SK-N-SH (cell line): ENCODE measurements around the gene C22orf31. TPM values are rescaled to one million over a fixed set of nuclear protein-coding genes. Genes with fewer than 3 reads are reported as not detected.

ENCODE experiments used
- CTCF ChIA-PET: fragments of 300-600, 350-600 bp; formaldehyde crosslinking; extraction: SDS; loops from one replicate; lab custom pipeline; 2021; lab: Yijun Ruan, JAX
- POLR2A ChIA-PET: fragments of 350-600 bp; sonication (Branson Sonifier 250); formaldehyde crosslinking; extraction: SDS; loops from one replicate; lab custom pipeline; 2020; ENCODE audit warnings: antibody characterized with exemption, inconsistent platforms; lab: Yijun Ruan, JAX
- DNase-seq: peaks from one replicate; pipeline ENCODE4 v3.0.0; 2012
- H2AFZ ChIP-seq: fragments of 200-600 bp; sonication (generic); 2 replicates; pipeline ENCODE4 v1.8.1; 2016; ENCODE audit warnings: antibody characterized with exemption, mild to moderate bottlenecking, low read depth
- H3F3A ChIP-seq: fragments of 200-600 bp; sonication (generic); replicated peaks from 2 replicates; pipeline ENCODE3; 2016; ENCODE audit warnings: antibody characterized with exemption, mild to moderate bottlenecking; ENCODE audit not compliant: insufficient read depth
- H3K27ac ChIP-seq, 2 experiments: fragments of 200-500 bp in 1 of 2; fragments of 200-600 bp in 1 of 2; sonication (Bioruptor generic) in 1 of 2; sonication (generic), shearing (Covaris generic) in 1 of 2; 2 replicates each; pipeline versions ENCODE4 v1.5.1 to v1.6.1; 2014 to 2016; ENCODE audit warnings: low read depth in 2 of 2, inconsistent platforms in 1 of 2, low read length in 1 of 2, mild to moderate bottlenecking in 1 of 2, mixed read lengths in 1 of 2
- H3K27me3 ChIP-seq: fragments of 200-600 bp; sonication (generic), shearing (Covaris generic); 2 replicates; pipeline ENCODE4 v1.6.1; 2016; ENCODE audit warnings: mixed run types; ENCODE audit not compliant: insufficient read depth
- H3K36me3 ChIP-seq, 2 experiments: fragments of 200-500 bp in 1 of 2; fragments of 200-600 bp in 1 of 2; sonication (Bioruptor generic) in 1 of 2; sonication (generic) in 1 of 2; replicated peaks in 1 of 2; 2 replicates each; pipeline versions ENCODE3 to v1.5.1; 2014 to 2016; ENCODE audit warnings: low read length in 1 of 2, mild to moderate bottlenecking in 1 of 2; ENCODE audit not compliant: insufficient read depth in 2 of 2, control insufficient read depth in 1 of 2
- H3K4me1 ChIP-seq, 2 experiments: fragments of 200-500 bp in 1 of 2; fragments of 200-600 bp in 1 of 2; sonication (Bioruptor generic) in 1 of 2; sonication (generic), shearing (Covaris generic) in 1 of 2; 2 replicates each; pipeline versions ENCODE4 v1.5.1 to v1.6.1; 2014 to 2016; ENCODE audit warnings: low read depth in 1 of 2, low read length in 1 of 2, mixed run types in 1 of 2; ENCODE audit not compliant: insufficient read depth in 2 of 2, control insufficient read depth in 1 of 2
- H3K4me2 ChIP-seq: fragments of 200-600 bp; sonication (generic), shearing (Covaris generic); 2 replicates; pipeline ENCODE4 v1.6.1; 2017; ENCODE audit warnings: mixed run types
- H3K4me3 ChIP-seq, 2 experiments: fragments of 200-500 bp in 1 of 2; fragments of 200-600 bp in 1 of 2; sonication (Bioruptor generic) in 1 of 2; sonication (generic), shearing (Covaris generic) in 1 of 2; 2 replicates each; pipeline versions ENCODE4 v1.5.1 to v1.8.1; 2014 to 2016; ENCODE audit warnings: low read depth in 2 of 2, inconsistent platforms in 1 of 2, low read length in 1 of 2, mild to moderate bottlenecking in 1 of 2, mixed read lengths in 1 of 2, moderate library complexity in 1 of 2
- H3K79me2 ChIP-seq: fragments of 200-600 bp; sonication (generic); 2 replicates; pipeline ENCODE4 v1.8.1; 2017; ENCODE audit warnings: mild to moderate bottlenecking; ENCODE audit not compliant: insufficient read depth
- H3K9ac ChIP-seq: fragments of 200-600 bp; sonication (generic); 2 replicates; pipeline ENCODE4 v1.6.1; 2017; ENCODE audit warnings: mixed run types
- H3K9me2 ChIP-seq: fragments of 200-600 bp; sonication (generic); 2 replicates; pipeline ENCODE4 v1.6.1; 2017; ENCODE audit warnings: mixed run types
- H3K9me3 ChIP-seq: fragments of 200-600 bp; sonication (generic); 2 replicates; pipeline ENCODE4 v1.6.1; 2017; ENCODE audit warnings: mixed run types, mild to moderate bottlenecking, moderate library complexity
- H4K20me1 ChIP-seq: fragments of 200-600 bp; sonication (generic); 2 replicates; pipeline ENCODE4 v1.6.1; 2017; ENCODE audit warnings: mild to moderate bottlenecking, mixed run types; ENCODE audit not compliant: insufficient read depth
- CHD2 ChIP-seq: fragments of 150-350 bp; IDR thresholded peaks from 2 replicates; pipeline ENCODE4 v1.6.1; 2018; ENCODE audit warnings: low read length; ENCODE audit not compliant: partially characterized antibody
- ELF1 ChIP-seq: IDR thresholded peaks from 2 replicates; pipeline ENCODE4 v1.4.0; 2012
- EZH2phosphoT487 ChIP-seq: fragments of 200-600 bp; sonication (generic); IDR thresholded peaks from 2 replicates; pipeline ENCODE4 v1.6.1; 2017; ENCODE audit warnings: low read depth, mixed run types, mild to moderate bottlenecking, antibody characterized with exemption, moderate library complexity, borderline replicate concordance
- FOSL2 ChIP-seq: IDR thresholded peaks from 2 replicates; pipeline ENCODE4 v1.4.0; 2012; ENCODE audit warnings: low read depth, mild to moderate bottlenecking, moderate library complexity, borderline replicate concordance
- FOXJ3 ChIP-seq: sonication (generic); formaldehyde crosslinking; IDR thresholded peaks from 2 replicates; pipeline ENCODE4 v1.5.1; 2020; ENCODE audit warnings: mild to moderate bottlenecking, missing genetic modification reagents
- GATA2 ChIP-seq: sonication (generic); formaldehyde crosslinking; IDR thresholded peaks from 2 replicates; pipeline ENCODE4 v1.5.0; 2020; ENCODE audit warnings: mild to moderate bottlenecking, missing genetic modification reagents
- JUND ChIP-seq: IDR thresholded peaks from 2 replicates; pipeline ENCODE4 v1.4.0; 2012
- MEF2A ChIP-seq: IDR thresholded peaks from 2 replicates; pipeline ENCODE4 v1.4.0; 2012; ENCODE audit warnings: low read depth, borderline replicate concordance
- MXI1 ChIP-seq: IDR thresholded peaks from 2 replicates; pipeline ENCODE4 v1.6.1; 2012; ENCODE audit warnings: mild to moderate bottlenecking, low read depth, low read length, improper control_type of control experiment
- NFIC ChIP-seq: IDR thresholded peaks from 2 replicates; pipeline ENCODE4 v1.4.0; 2012; ENCODE audit warnings: borderline replicate concordance
- NRF1 ChIP-seq: IDR thresholded peaks from 2 replicates; pipeline ENCODE4 v1.6.1; 2012; ENCODE audit warnings: low read depth, mild to moderate bottlenecking, low read length
- POLR2AphosphoS5 ChIP-seq: IDR thresholded peaks from 2 replicates; pipeline ENCODE4 v1.6.1; 2012; ENCODE audit warnings: low read depth, low read length
- RCOR1 ChIP-seq: fragments of 150-350 bp; IDR thresholded peaks from 2 replicates; pipeline ENCODE4 v1.6.1; 2017; ENCODE audit warnings: antibody characterized with exemption, low read length
- RXRA ChIP-seq: IDR thresholded peaks from 2 replicates; pipeline ENCODE4 v1.4.0; 2012; ENCODE audit warnings: low read depth, mild to moderate bottlenecking, borderline replicate concordance
- WGBS: methylation state at CpG from one replicate; pipeline ENCODE4 v1.1.6; 2017; ENCODE audit warnings: low lambda C conversion rate; 5-methylcytosine and 5-hydroxymethylcytosine counted together
- polyA plus RNA-seq, 3 experiments: library from polyadenylated mRNA; depleted of rRNA; stranded (reverse); fragments of >200 nt; gene quantifications; 2 replicates each; pipeline ENCODE4 v1.2.3, GENCODE V29; 2012
- TF ChIP-seq, protein P1 (sequence below): fragments of 200-600 bp; sonication (generic); IDR thresholded peaks from 2 replicates; pipeline ENCODE4 v1.6.1; 2017; ENCODE audit warnings: antibody characterized with exemption, mild to moderate bottlenecking, moderate library complexity
- TF ChIP-seq, protein P2 (sequence below): IDR thresholded peaks from 2 replicates; pipeline ENCODE4 v1.4.0; 2012; ENCODE audit warnings: low read depth
- TF ChIP-seq, protein P3 (sequence below): fragments of 150-350 bp; IDR thresholded peaks from 2 replicates; pipeline ENCODE4 v1.6.1; 2016; ENCODE audit warnings: mild to moderate bottlenecking, low read depth, low read length
- TF ChIP-seq, protein P4 (sequence below): IDR thresholded peaks from 2 replicates; pipeline ENCODE4 v1.6.1; 2012; ENCODE audit warnings: mild to moderate bottlenecking, low read depth, low read length, moderate library complexity

C22orf31 gene
- polyA plus RNA-seq, 1 of the 3 experiments (the other 2 are of a cell fraction): not detected

DNA sequence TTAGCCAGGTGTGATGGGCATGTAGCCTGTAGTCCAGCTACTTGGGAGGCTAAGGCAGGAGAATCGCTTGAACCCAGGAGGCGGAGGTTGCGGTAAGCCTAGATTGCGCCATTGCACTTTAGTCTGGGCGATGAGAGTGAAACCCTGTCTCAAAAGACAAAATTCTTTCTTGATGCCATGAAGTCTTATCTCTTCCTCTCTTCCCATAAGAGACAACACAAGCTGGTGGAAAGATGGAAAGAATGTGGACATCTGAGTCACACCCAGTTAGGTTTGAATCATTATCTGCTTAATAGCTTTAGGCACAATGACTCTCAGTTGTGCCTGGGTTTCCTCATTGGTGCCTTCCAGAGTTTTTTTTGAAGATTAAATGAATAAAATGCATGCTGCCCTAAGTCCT is 46.5 kb upstream of the C22orf31 start (continued):
- TF ChIP-seq, protein P1, sequence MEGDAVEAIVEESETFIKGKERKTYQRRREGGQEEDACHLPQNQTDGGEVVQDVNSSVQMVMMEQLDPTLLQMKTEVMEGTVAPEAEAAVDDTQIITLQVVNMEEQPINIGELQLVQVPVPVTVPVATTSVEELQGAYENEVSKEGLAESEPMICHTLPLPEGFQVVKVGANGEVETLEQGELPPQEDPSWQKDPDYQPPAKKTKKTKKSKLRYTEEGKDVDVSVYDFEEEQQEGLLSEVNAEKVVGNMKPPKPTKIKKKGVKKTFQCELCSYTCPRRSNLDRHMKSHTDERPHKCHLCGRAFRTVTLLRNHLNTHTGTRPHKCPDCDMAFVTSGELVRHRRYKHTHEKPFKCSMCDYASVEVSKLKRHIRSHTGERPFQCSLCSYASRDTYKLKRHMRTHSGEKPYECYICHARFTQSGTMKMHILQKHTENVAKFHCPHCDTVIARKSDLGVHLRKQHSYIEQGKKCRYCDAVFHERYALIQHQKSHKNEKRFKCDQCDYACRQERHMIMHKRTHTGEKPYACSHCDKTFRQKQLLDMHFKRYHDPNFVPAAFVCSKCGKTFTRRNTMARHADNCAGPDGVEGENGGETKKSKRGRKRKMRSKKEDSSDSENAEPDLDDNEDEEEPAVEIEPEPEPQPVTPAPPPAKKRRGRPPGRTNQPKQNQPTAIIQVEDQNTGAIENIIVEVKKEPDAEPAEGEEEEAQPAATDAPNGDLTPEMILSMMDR: no peak
- TF ChIP-seq FOXJ3 (no peak), FOSL2 (peak; percentile 47; the same call in 1 of the 2 replicates), POLR2AphosphoS5 (peak; percentile 18; the same call in 1 of the 2 replicates)

- CTCF ChIA-PET: interaction anchor here (1.1 to 1.8 kb wide), 2 partner anchors 47 to 251 kb away, joined by 3 to 6 read pairs; no protein-coding TSS in a partner anchor
- H3K4me3 ChIP-seq: no peak overlapping the region
- no peaks in the 10 kb centered on the region for H3K9me2 ChIP-seq
- no peak overlapping the region for H3K4me2 ChIP-seq
- H2AFZ ChIP-seq: no peak overlapping the region
- no peak overlapping the region for H3K27ac ChIP-seq
- H3K27me3 ChIP-seq: no peaks in the 10 kb centered on the region
- H3K79me2 ChIP-seq: no peaks in the 10 kb centered on the region
- H3K4me1 ChIP-seq: peaks cover 0 to 2% of the 10 kb centered on the region in 2 experiments; a peak in 1 of 4 replicates
- WGBS: 49% methylated on average over 4 of the region's 4 CpGs
- H3F3A ChIP-seq: peaks cover 5% of the 10 kb centered on the region
- POLR2A ChIA-PET: no interaction called here
- no peaks in the 10 kb centered on the region for H4K20me1 ChIP-seq
- peaks cover 0 to 3% of the 10 kb centered on the region in 2 experiments for H3K36me3 ChIP-seq
- H3K9me3 ChIP-seq: no peaks in the 10 kb centered on the region
- no peak overlapping the region for H3K9ac ChIP-seq
- DNase-seq: no peak
- TF ChIP-seq GATA2 (CRISPR knock-in tag) (no peak), ELF1 (no peak), NRF1 (no peak), CHD2 (no peak), FOSL2 (no peak), MXI1 (no peak)
- TF ChIP-seq, protein P2, sequence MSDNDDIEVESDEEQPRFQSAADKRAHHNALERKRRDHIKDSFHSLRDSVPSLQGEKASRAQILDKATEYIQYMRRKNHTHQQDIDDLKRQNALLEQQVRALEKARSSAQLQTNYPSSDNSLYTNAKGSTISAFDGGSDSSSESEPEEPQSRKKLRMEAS: no peak
- TF ChIP-seq, protein P3, sequence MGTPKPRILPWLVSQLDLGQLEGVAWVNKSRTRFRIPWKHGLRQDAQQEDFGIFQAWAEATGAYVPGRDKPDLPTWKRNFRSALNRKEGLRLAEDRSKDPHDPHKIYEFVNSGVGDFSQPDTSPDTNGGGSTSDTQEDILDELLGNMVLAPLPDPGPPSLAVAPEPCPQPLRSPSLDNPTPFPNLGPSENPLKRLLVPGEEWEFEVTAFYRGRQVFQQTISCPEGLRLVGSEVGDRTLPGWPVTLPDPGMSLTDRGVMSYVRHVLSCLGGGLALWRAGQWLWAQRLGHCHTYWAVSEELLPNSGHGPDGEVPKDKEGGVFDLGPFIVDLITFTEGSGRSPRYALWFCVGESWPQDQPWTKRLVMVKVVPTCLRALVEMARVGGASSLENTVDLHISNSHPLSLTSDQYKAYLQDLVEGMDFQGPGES: no peak
Measured at GRCh38 chr22:29106839-29107238, 45.2 kb upstream of the C22orf31 start.

GRCh38 chr22:29105468-29105867 is 43.8 kb upstream of the C22orf31 start:
- H3K4me2 ChIP-seq: no peak overlapping the region
- H3K4me1 ChIP-seq: peaks cover 0 to 2% of the 10 kb centered on the region in 2 experiments; a peak in 1 of 4 replicates
- H3K27ac ChIP-seq: no peak overlapping the region
- peaks cover 5% of the 10 kb centered on the region for H3F3A ChIP-seq
- no peak overlapping the region for H3K4me3 ChIP-seq
- DNase-seq: no peak
- H4K20me1 ChIP-seq: no peaks in the 10 kb centered on the region
- CTCF ChIA-PET: interaction anchor here (0.9 to 1.8 kb wide), 3 partner anchors 8 to 276 kb away, joined by 3 to 6 read pairs (median 5); no protein-coding TSS in a partner anchor
- H3K79me2 ChIP-seq: no peaks in the 10 kb centered on the region
- no peaks in the 10 kb centered on the region for H3K27me3 ChIP-seq
- WGBS: 66% methylated on average over 2 of the region's 2 CpGs
- peaks cover 0 to 7% of the 10 kb centered on the region in 2 experiments for H3K36me3 ChIP-seq
- no peak overlapping the region for H3K9ac ChIP-seq
- no peaks in the 10 kb centered on the region for H3K9me2 ChIP-seq
- POLR2A ChIA-PET: no interaction called here
- H2AFZ ChIP-seq: no peak overlapping the region
- H3K9me3 ChIP-seq: no peaks in the 10 kb centered on the region
- TF ChIP-seq, protein P3: no peak
- TF ChIP-seq RCOR1: no peak
- TF ChIP-seq JUND: no peak
- no peak for TF ChIP-seq RXRA
- TF ChIP-seq, protein P4, sequence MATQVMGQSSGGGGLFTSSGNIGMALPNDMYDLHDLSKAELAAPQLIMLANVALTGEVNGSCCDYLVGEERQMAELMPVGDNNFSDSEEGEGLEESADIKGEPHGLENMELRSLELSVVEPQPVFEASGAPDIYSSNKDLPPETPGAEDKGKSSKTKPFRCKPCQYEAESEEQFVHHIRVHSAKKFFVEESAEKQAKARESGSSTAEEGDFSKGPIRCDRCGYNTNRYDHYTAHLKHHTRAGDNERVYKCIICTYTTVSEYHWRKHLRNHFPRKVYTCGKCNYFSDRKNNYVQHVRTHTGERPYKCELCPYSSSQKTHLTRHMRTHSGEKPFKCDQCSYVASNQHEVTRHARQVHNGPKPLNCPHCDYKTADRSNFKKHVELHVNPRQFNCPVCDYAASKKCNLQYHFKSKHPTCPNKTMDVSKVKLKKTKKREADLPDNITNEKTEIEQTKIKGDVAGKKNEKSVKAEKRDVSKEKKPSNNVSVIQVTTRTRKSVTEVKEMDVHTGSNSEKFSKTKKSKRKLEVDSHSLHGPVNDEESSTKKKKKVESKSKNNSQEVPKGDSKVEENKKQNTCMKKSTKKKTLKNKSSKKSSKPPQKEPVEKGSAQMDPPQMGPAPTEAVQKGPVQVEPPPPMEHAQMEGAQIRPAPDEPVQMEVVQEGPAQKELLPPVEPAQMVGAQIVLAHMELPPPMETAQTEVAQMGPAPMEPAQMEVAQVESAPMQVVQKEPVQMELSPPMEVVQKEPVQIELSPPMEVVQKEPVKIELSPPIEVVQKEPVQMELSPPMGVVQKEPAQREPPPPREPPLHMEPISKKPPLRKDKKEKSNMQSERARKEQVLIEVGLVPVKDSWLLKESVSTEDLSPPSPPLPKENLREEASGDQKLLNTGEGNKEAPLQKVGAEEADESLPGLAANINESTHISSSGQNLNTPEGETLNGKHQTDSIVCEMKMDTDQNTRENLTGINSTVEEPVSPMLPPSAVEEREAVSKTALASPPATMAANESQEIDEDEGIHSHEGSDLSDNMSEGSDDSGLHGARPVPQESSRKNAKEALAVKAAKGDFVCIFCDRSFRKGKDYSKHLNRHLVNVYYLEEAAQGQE: no peak
- TF ChIP-seq EZH2phosphoT487: no peak
- TF ChIP-seq NFIC: no peak
- TF ChIP-seq MEF2A: no peak
- no peak for TF ChIP-seq ELF1
